ENCODE results near the gene ANKDD1B. TPM values are rescaled to one million over a fixed set of nuclear protein-coding genes. Genes with fewer than 3 reads are reported as not detected.
A peak's percentile ranks its signal among the peaks of the same experiment; 100 is the strongest.
"Not testable (repeated sequence)": the region's sequence is repeated elsewhere in the genome, so short reads cannot be mapped to it uniquely, and the experiment has no call there.

The ANKDD1B gene
- total RNA-seq, 1 donor from 2014 or later, result 3.6 TPM

- ATAC-seq (peak; percentile 74), DNase-seq (ENCODE audit: low spot score) (no peak)
- intact Hi-C loops (cut with DNase I), result no loop called here
Measured at GRCh38 chr5:75681125-75681830, 70.0 kb downstream of the ANKDD1B start.

DNA sequence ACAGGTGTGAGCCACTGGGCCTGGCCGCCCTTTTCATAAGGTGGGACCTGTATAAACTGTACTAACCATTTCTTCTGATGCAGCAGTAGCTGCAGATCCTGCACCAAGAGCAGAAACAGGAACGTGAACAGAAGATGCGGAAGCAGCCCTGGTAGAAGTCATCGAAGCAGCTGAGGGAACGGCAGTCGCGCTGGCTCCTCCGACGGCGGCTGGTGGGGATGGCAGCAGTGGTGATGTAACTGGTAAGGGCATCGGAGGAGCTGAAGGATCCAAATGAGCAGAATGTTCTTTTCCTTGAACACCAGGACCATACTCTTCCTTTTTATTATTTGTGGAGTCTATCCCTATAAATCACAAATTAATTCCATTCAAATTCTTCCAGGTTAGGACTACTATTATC lies 73.9 kb downstream of the ANKDD1B start:
- ATAC-seq (no peak), DNase-seq (ENCODE audit: low spot score) (no peak)
- intact Hi-C loops (cut with DNase I), result no loop called here

DNA sequence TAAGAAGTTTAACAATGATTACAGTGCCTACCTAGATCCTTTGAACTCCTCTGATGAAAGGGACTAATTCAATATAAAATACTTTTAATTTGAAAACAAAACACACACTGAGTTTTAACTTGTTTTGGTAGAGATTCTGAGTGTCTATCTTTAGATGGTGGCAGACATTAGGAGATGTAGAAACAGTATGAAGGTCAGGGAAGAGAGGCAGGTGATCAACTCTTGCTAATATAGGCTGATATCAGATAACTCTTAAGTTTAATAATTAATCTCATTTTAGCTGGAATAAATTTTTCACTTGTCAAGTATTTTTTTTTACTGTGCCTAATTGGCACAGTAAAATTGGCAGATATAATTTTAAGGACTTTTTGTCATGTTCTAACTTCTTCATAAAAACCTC lies 75.2 kb downstream of the ANKDD1B start:
- intact Hi-C loops (cut with DNase I), result no loop called here
- ATAC-seq, result no peak
- DNase-seq (ENCODE audit: low spot score), result no peak

DNA sequence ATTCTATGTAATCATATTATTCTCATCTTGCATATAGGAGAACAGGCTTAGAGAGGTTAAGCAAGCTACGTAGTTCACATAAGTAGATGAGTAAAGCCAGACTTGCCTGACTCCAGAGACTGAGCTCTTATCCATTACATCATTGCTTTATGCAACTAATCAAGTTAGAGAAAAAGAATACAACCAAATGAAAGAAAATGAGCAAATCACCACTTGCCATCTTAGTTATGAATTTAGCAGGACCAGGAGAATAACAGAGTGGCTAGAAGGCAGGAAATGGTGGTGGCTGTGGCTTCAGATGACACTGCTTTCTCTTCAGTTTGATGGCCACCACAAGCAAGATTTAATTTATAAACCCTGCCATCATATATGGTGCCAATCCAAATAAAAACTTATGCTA lies 79.4 kb downstream of the ANKDD1B start:
- ATAC-seq, result no peak
- intact Hi-C loops (cut with DNase I), result no loop called here
- DNase-seq (ENCODE audit: low spot score), result no peak

DNA sequence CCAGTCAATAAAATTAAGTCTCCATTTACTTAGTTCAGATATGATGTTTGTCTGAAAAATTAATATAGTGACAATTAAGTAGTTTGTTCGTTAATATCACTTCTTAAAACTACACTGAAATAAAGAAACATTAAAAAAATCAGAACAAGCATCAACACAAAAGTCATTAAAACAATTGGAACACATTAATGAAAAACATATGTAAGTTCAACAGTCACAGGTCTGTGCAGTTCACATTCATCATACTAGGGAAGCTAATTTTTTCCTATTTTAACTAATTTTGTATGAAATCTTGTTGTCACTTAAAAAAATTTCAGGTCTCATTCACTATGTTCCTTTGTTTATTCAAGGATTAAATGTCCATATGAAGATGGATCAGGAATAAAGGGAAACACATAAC lies 83.5 kb downstream of the ANKDD1B start:
- DNase-seq (ENCODE audit: low spot score) (no peak), ATAC-seq (no peak)
- intact Hi-C loops (cut with DNase I), result no loop called here

DNA sequence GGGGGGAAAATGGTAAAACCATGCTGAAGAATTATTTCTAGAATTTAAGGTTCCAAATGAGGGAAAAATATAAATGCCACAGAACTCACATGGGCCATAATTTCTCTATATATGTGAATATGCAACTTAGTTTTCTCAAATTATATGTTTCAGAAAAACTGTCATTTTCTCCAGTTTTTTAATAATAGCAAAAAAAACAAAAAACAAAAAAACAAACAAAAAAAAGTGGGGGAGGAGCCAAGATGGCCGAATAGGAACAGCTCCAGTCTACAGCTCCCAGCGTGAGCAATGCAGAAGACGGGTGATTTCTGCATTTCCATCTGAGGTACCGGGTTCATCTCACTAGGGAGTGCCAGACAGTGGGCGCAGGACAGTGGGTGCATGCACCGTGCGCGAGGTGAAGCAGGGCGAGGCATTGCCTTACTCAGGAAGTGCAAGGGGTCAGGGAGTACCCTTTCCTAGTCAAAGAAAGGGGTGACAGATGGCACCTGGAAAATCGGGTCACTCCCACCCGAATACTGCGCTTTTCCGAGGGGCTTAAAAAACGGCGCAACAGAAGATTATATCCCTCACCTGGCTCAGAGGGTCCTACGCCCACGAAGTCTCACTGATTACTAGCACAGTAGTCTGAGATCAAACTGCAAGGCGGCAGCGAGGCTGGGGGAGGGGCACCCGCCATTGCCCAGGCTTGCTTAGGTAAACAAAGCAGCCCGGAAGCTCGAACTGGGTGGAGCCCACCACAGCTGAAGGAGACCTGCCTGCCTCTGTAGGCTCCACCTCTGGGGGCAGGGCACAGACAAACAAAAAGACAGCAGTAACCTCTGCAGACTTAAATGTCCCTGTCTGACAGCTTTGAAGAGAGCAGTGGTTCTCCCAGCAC lies 84.5 kb downstream of the ANKDD1B start:
- not testable (repeated sequence) for DNase-seq (ENCODE audit: low spot score); ATAC-seq

GRCh38 chr5:75701856-75702255 lies 90.6 kb downstream of the ANKDD1B start:
- intact Hi-C loops (cut with DNase I), result no loop called here
- DNase-seq (ENCODE audit: low spot score) (no peak), ATAC-seq (no peak)

More for the DNA sequence above, 84.5 kb downstream of the ANKDD1B start:
- intact Hi-C loops (cut with DNase I), result not testable (repeated sequence)

DNA sequence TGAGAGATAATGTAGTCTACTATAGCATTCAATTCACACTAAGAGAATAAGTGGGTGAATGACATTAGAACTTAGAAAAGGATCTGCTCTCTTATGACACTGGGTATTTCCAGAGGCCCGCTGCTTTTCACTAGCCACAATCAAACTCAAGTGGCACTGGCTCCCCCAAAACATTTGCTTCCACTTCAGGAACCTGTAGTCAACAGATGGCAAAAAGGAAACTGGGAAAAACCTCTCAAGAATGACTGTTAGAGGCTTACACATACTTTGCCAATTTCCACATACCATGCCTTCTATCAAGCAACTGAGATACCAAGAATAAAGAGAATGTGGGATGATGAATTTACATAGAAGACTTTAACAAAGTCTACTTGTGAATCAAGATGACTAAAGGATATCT lies 94.8 kb downstream of the ANKDD1B start:
- DNase-seq (ENCODE audit: low spot score) (no peak), ATAC-seq (no peak)
- intact Hi-C loops (cut with DNase I), result no loop called here

DNA sequence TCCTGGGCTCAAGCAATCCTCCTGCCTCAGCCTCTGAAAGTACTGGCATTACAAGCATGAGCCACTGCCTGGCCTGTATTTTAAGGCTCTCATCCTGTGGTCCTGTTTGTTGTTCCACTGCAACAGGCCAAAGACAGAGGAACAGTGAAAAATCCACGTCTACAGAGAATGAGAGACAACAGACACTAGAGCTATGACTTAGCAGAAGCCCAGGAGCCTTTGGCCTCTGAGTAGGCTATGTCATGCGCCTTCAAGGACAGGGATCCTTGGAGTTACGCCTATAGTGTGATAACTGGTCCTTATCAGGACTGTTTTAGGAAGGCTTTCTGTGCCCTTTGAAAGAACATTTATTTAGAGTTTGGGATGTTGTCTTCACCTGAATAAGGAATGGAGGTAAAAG lies 95.5 kb downstream of the ANKDD1B start:
- no peak for ATAC-seq
- intact Hi-C loops (cut with DNase I), result no loop called here

DNA sequence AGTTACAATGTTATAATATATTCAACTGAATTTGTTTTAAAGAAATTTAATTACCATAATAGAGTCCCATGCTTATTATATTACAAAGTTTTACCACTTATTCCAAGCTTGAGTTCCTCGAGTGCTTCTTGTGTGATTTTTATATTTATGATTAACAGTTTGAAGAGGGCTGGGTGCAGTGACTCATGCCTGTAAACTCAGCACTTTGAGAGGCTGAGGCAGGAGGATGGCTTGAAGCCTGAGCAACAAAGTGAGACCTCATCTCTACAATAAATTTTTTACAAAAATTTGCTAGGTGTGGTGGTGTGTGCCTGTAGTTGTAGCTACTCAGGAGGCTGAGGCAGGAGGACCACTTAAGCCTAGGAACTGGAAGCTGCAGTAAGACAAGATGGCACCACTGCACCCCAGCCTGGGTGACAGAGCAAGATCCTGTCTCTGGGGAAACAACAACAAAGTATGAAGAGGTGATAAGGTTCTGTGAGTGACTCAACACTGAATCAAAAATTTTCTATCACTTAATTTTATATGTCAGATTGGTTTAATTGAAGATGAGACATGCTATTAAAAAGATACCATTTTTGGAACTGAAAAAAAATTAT lies 96.8 kb downstream of the ANKDD1B start:
- intact Hi-C loops (cut with DNase I), result no loop called here
- DNase-seq (ENCODE audit: low spot score) (no peak), ATAC-seq (no peak)

More for the DNA sequence above, 95.5 kb downstream of the ANKDD1B start:
- DNase-seq (ENCODE audit: low spot score), result no peak

- intact Hi-C loops (cut with DNase I), result no loop called here
- DNase-seq (ENCODE audit: low spot score) (no peak), ATAC-seq (peak; percentile 51)
Measured at GRCh38 chr5:75710637-75711036, 99.4 kb downstream of the ANKDD1B start.

GRCh38 chr5:75711151-75711550 lies 99.9 kb downstream of the ANKDD1B start:
- ATAC-seq (no peak), DNase-seq (ENCODE audit: low spot score) (no peak)
- intact Hi-C loops (cut with DNase I), result no loop called here

DNA sequence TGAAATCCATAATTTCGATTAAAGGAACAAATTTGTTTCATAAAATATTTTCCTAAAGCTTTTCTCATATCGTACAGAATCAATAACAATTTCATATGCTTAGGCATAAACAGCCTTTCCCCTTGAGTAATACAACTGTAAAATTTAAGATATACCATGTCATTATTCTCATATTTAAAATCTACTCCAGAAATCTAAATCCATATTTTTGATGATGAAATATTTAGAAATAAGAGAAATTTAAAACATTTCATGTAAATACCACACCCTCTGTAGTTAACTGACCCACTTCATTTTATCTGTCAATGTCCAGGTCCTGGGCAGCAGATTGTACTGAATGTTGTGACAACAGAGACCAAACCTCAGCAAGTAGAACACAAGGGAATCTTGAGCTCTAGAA lies 100.8 kb downstream of the ANKDD1B start:
- ATAC-seq, result no peak
- no peak for DNase-seq (ENCODE audit: low spot score)
- intact Hi-C loops (cut with DNase I), result no loop called here

- no peak for ATAC-seq
Measured at GRCh38 chr5:75716715-75717081, 105.4 kb downstream of the ANKDD1B start.

GRCh38 chr5:75717082-75717922 lies 106.0 kb downstream of the ANKDD1B start, which contains the start of gene POC5:
Gene POC5 (minus strand): TSS chr5:75717437. CDS start chr5:75712937, 4,500 bp downstream.
- intact Hi-C loops (cut with DNase I), result no loop called here
- DNase-seq (ENCODE audit: low spot score), result peak; percentile 99
- ATAC-seq, result peak; percentile 100

More at GRCh38 chr5:75716715-75717081, 105.4 kb downstream of the ANKDD1B start:
- no peak for DNase-seq (ENCODE audit: low spot score)
- intact Hi-C loops (cut with DNase I), result no loop called here

GRCh38 chr5:75720882-75721281 lies 109.6 kb downstream of the ANKDD1B start:
- intact Hi-C loops (cut with DNase I), result no loop called here
- ATAC-seq, result no peak
- no peak for DNase-seq (ENCODE audit: low spot score)
